Keratinocyte (primary cell): ENCODE results near the gene IMPDH1.

ENCODE experiments used
- CTCF ChIP-seq, 3 experiments: IDR thresholded peaks in 1 of 3; conservative IDR thresholded peaks in 1 of 3; optimal IDR thresholded peaks in 1 of 3; 2 replicates in 2 of 3; 3 replicates in 1 of 3; pipeline versions ENCODE3 to v1.5.1; 2011; ENCODE audit warnings: low read length in 3 of 3, mild to moderate bottlenecking in 3 of 3, moderate library complexity in 2 of 3, control low read depth in 1 of 3, inconsistent platforms in 1 of 3; ENCODE audit not compliant: insufficient read depth in 2 of 3; ENCODE audit errors: extremely low read depth in 1 of 3
- EZH2 ChIP-seq: IDR thresholded peaks from one replicate; pipeline ENCODE4 v1.6.1; 2012; ENCODE audit warnings: inconsistent platforms, mild to moderate bottlenecking, low read length, moderate library complexity

- no peak for TF ChIP-seq CTCF (optimal IDR thresholded peaks at IDR 0.05 in 1 of 3, IDR thresholded peaks at IDR 0.05 in 1 of 3, conservative IDR thresholded peaks at IDR 0.05 in 1 of 3; ENCODE audit: extremely low read depth in 1 of 3, insufficient read depth in 2 of 3, low read length in 3 of 3)
- TF ChIP-seq EZH2, result no peak
Observed at GRCh38 chr7:128374041-128374440, 35.7 kb downstream of the IMPDH1 start.
